ENCODE measurements around the gene YBX2.
A peak's percentile ranks its signal among the peaks of the same experiment; 100 is the strongest.
"Not testable (repeated sequence)": the region's sequence is repeated elsewhere in the genome, so short reads cannot be mapped to it uniquely, and the experiment has no call there.

YBX2 gene

GRCh38 chr17:7262192-7262934, 32.1 kb downstream of the YBX2 start, which contains the start of gene CLDN7:
CLDN7 (minus strand) TSS chr17:7262478; CDS start chr17:7262043, 435 bp downstream.
- no peak for DNase-seq

- no peak for DNase-seq
Observed at GRCh38 chr17:7261379-7262191, 32.9 kb downstream of the YBX2 start.

DNA sequence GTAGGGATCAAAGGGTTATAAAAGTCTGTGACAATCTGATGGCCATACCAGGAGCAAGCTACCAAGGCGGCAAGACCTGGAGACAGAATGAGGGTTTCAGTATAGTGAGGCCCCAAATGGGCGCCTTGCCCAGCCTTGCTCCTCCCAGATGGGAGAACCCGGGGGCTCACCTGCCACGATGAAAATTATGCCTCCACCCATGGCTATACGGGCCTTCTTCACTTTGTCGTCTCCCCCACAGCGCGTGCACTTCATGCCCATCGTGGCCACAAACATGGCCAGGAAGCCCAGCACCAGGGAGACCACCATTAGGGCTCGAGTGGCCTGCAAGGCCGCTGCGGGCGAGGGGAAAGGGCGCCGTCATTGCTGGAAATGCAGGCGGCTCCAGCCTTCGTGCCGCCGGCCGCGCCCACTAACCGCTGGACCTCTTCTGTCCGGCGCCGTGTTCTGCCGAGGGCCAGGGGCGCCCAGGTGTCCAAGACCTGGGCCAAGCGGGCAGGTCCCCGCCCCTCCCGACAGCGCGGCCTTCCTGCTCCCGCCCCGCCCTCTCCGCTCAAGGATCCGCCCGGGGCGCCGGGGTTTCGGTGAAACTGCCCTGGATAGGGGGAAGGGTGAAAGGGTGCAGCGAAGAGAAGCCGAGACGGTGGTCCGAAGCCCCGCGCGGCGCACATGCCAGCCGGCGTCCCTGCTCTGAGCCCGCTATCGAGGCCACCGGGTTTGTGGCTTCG, 33.6 kb downstream of the YBX2 start:
- peak; percentile 33 for DNase-seq

GRCh38 chr17:7260151-7260550, 34.3 kb downstream of the YBX2 start:
- no peak for DNase-seq

GRCh38 chr17:7259555-7259889, 34.9 kb downstream of the YBX2 start:
- no peak for DNase-seq

DNA sequence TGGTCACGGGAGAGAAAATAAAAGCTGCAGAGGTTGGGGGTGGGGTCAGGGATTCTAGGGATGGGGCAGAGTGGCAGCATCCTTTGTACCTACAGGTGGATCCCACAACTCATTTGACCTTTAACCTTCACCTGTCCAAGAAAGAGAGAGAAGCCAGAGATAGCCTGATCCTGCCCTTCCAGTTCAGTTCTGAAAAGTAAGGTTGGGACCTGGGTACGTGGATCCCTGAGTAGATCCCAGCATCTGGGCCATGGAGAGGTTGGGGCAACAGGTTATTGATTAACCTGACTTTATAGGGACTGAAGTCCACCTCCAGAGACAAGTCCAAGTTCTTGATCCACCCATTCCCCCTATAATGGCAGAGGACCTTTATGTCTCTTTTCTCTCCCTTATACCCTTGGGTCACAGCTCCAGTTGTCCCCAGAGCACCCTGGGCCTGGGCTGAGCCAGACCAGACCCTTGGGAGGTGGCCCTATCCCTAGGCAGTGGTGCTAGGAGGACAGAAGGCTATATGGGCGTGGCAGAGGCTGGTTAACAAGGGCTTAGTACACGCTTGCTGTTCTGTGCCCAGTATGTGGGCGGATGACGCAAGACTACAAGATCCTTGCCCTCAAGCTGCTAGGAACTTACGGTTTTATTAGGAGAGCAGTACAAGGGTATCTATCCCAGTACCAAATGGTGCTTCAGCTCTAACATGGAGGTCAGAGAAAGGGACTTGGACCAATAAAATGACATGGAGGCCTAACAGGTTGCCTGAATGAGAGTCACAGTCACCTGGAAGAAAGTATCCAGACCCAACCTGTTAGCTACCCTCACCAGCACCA, 35.5 kb downstream of the YBX2 start:
- DNase-seq = no peak

DNA sequence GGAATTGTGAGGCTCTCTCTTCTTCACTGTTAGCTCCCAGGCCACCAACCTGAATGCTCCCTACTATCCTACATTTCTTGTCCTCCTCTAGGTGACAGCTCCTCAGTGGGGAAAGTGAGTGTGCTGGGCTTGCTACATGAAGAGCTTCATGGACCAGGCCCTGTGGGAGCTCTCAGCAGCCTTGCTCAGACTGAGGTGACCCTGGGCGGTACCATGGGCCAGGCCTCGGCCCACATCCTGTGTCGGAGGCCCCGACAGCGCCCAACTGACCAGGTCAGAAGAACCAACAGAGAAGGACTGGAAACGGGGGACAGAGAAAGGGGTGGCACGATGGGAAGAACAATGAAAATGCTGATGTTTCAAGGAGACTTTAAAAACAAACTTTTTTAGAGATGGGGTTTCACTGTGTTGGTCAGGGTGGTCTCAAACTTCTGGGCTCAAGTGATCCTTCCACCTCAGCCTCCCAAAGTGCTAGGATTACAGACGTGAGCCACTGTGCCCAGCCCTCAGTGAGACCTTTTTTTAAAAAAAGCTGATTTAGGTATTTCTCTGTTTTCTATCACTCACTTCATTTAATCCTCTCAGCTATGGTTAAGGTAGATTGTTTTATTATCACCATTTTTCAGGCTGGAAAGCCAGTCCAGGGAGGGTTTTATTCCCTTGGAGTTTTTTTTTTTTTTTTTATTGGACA, 37.5 kb downstream of the YBX2 start:
- no peak for DNase-seq

- no peak for DNase-seq
Observed at GRCh38 chr17:7254511-7254910, 39.9 kb downstream of the YBX2 start.

- no peak for DNase-seq
Observed at GRCh38 chr17:7253082-7253481, 41.4 kb downstream of the YBX2 start.

DNA sequence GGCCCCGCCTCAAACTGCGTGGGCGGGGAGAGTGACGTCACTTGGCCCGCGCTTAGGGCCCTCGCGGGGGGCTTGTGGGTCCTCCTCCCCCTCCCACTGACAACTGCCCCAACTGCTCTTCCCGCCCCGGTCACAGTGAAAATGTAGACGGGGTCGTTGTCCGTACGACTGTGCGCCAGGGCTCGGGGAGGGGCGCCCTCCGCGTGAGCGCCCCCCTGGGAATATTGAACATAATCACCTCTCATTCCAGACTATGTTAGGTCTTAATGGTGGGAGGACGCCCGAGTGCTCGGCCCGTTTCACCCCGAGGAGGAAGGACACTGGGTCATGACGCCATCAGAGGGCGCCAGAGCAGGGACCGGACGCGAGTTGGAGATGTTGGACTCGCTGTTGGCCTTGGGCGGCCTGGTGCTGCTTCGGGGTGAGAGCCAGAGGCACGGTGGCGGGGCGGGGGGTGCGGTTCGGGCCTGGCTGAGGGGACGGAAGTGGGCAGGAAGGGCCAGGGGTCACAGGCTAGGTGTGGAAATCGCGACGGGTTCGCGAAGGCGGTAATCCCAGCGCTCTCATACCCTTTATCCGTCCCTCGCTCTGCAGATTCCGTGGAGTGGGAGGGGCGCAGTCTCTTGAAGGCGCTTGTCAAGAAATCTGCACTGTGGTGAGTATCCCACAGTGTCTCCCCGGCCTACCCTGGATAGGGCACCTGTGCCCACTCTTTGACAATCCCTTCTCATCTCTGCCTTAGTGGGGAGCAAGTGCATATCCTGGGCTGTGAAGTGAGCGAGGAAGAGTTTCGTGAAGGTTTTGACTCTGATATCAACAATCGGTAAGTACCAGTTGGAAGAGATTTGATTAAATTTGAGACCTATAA, 42.0 kb downstream of the YBX2 start, which contains the start of gene ELP5:
ELP5 (plus strand) TSS at position 40 of the 868 bp plus-strand sequence; CDS start at position 376, 336 bp downstream.
- DNase-seq = peak; percentile 89

- DNase-seq = peak; percentile 99
Observed at GRCh38 chr17:7251661-7252175, 42.7 kb downstream of the YBX2 start, which contains the start of gene CTDNEP1. CTDNEP1 (minus strand) TSS chr17:7251734; CDS start chr17:7251296, 438 bp downstream.

DNA sequence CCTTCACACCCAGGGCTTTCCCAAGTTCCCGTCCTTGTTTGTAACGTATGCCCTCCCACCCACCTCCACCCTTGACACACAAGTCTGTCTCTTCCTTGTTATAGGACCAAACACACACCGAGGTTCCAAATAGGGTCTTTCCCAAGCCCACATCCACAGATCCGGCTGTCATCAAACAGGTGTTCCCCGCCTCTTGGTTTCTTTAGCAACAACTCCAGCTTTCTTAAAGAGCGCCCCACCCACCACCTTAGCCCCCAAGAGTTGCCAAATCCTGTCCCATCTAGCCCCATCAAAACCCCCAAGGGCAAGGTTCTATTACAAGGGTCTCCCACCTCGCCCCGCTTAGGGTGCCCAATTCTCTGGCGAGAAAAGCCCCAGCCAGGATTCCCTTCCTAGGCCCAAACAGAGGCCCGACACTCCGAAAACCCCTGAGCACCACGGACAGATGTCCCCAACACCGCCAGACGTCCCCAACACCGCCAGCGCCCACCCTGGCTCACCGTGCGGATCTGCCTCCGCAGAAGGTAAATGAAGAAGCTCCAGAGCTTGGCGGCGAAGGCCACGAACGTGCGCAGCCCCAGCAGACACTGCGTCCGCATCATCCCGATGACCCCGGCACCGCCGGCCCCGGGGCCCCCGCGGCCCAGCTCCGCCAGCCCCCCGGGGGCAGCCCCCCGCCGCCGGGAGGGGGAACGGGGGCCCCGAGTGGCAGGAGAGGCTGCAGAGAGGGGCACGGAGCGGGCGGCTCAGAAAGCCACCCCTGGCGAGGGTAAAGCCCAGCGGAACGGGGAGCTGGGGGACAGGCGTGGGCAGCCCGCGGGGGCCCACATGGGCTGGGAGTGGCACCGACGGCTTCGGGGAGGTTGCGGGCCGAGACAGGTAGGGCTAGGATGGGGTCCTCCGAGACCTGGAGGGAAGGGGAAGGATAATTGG, 43.5 kb downstream of the YBX2 start:
- no peak for DNase-seq

GRCh38 chr17:7249830-7250229, 44.6 kb downstream of the YBX2 start:
- no peak for DNase-seq

- no peak for DNase-seq
Observed at GRCh38 chr17:7249214-7249613, 45.2 kb downstream of the YBX2 start.

DNA sequence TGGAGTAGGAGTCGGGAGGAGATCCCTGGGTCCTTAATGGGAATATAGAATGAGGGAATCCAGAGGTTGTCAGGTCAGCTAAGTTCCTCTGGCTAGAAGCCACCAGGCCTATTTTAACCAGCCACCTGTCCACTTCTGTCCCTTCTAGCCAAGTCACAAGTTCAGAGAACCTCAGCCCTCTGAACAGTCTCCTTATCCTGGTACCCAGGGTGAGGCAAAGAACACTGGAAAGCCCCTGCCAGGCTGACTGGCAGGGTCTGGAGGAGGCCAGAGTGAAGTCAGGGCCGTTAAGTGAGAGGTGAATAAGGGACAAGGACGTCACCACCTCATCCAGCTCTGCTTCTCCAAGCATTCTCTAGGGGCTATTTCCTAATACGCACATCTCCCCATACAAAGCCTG, 45.6 kb downstream of the YBX2 start:
- DNase-seq = no peak

- no peak for DNase-seq
Observed at GRCh38 chr17:7246779-7247178, 47.7 kb downstream of the YBX2 start.

- not testable (repeated sequence) for DNase-seq
Observed at GRCh38 chr17:7243838-7244237, 50.6 kb downstream of the YBX2 start.

DNA sequence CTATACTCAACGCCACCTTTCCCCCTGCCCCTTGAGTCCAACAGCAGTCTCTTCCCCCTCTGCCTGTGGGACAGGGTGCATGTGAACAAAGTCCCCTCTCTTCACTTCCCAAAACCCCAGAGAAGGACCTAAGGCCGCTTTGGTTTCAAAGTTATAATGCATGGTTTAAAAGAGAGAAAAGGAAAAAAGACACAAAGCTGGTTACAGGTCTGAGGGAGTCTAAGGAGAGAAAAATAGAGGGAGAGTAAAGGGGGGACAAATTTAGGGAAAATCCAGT, 51.0 kb downstream of the YBX2 start:
- no peak for DNase-seq

DNA sequence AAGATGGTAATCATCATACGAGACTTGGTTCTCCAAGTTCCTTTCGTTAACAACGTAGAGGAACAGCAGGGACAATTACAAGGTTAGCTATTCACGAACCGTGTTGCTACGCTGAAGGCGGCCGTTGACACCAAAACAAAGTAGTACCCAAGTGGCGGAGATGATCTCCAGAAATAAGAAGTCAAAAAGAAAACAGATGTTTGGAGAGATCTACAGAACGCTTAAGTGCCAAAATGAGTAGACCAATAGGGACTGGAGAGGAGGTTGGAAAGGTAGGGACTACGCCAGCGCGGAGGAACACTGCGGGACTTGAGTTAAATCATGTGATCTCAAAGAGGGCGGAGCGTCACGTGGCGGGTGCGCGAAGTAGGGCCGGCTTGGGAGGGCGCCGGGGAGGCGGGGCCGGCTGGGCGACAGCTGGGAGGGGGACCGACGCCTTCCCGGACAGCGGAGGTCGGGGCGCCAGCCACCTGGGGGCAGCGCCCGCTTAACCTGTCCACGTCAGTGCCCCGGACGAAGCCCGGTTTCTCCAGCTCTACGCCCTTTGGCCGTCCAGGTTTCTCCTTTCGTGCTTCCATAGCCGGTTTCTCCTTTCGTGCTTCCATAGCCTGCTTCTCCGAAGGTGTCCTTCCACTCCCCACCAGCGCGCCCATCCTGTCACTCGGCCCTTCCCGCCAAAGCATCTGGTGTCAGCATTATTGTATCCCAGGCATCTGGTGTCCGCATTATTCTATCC, 51.6 kb downstream of the YBX2 start:
- DNase-seq = peak; percentile 93

All from stimulated activated CD4-positive, alpha-beta T cell treated with anti-CD3 and anti-CD28 coated beads, Interleukin-4, amount 100 ng/mL, for 24 hours (primary cell).